ENCODE data around the gene GART. TPM values are rescaled to one million over a fixed set of nuclear protein-coding genes. Genes with fewer than 3 reads are reported as not detected.
"Not testable (repeated sequence)": the region's sequence is repeated elsewhere in the genome, so short reads cannot be mapped to it uniquely, and the experiment has no call there.

GART gene
- total RNA-seq, 2 donors from 2014 or later = 40.0 to 44.8 TPM

DNA sequence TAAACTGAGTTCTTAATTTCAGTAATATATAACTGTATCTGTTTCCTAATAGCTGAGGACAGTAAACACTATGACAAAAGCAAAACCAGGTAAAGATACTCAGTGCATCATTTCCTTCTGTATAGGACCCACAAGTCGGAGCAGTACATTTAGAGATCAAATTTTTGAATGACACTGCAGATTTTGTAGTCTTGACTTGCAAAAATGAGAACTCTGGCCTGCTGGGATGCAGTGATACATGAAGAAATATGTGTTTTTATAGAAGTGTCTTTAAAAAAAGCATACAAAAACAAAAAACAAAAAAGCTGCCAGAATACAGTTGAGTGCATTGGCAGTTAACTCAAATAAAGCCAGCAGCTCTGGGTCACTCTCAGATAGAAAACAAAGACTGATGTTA lies 19.0 kb downstream of the GART start:
- Mint-ChIP-seq H3K4me1 (peaks cover 2% of the 10 kb centered on the region), H3K4me3 (no peak overlapping the region), H3K27ac (no peak overlapping the region), H3K36me3 (ENCODE audit: low read depth) (peaks cover 2% of the 10 kb centered on the region), H3K27me3 (no peaks in the 10 kb centered on the region)
- ATAC-seq (no peak), DNase-seq (no peak)
- H3K9me3 ChIP-seq (ENCODE audit: control insufficient read depth, low read length, poor library complexity, severe bottlenecking) = no peaks in the 10 kb centered on the region

DNA sequence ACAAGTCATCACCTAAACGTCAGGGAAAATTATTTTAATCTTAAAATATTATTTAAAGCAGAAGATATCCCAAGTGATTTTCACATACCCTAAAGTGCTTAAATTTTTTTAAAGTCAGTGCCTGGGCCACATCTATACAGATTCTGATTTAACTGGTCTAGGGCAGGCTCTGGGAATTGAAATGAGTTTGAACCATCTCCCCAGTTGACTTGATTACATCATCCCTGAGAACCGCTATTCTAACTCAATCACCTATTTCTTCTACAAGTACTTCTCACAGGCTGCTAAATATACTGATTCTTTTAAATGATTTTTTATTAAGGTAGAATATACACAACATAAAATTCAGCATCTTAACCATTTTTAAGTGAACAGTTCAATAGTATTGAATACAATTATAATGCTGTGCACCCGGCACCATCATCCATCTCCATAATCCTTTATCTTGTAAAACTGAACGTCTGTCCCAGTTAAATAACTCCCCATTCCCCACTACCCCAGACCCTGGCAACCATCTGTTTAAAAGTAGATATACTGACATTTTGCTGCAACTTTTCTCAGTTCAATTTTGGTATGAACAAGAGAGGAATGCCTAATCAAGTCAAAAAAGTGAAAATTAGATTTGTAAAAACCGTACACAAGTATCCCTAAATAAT lies 19.5 kb downstream of the GART start:
- Mint-ChIP-seq H3K4me1 (peaks cover 2% of the 10 kb centered on the region), H3K36me3 (ENCODE audit: low read depth) (peaks cover 2% of the 10 kb centered on the region), H3K27me3 (no peaks in the 10 kb centered on the region), H3K4me3 (no peak overlapping the region), H3K27ac (no peak overlapping the region)
- DNase-seq (no peak), ATAC-seq (no peak)
- H3K9me3 ChIP-seq (ENCODE audit: control insufficient read depth, low read length, poor library complexity, severe bottlenecking) = no peaks in the 10 kb centered on the region

GRCh38 chr21:33518899-33519298 lies 23.0 kb downstream of the GART start:
- no peaks in the 10 kb centered on the region for H3K27me3 Mint-ChIP-seq
- DNase-seq (no peak), ATAC-seq (no peak)
- H3K4me1 Mint-ChIP-seq = peaks cover 10% of the 10 kb centered on the region
- no peak overlapping the region for H3K27ac Mint-ChIP-seq
- no peak overlapping the region for H3K4me3 Mint-ChIP-seq
- H3K9me3 ChIP-seq (ENCODE audit: control insufficient read depth, low read length, poor library complexity, severe bottlenecking) = no peaks in the 10 kb centered on the region
- peaks cover 17% of the 10 kb centered on the region for H3K36me3 Mint-ChIP-seq (ENCODE audit: low read depth)

- Mint-ChIP-seq H3K36me3 (ENCODE audit: low read depth) (peaks cover 19% of the 10 kb centered on the region), H3K27me3 (no peaks in the 10 kb centered on the region), H3K4me1 (peaks cover 10% of the 10 kb centered on the region), H3K27ac (peak overlapping the region; percentile 83), H3K4me3 (no peak overlapping the region)
- no peak for DNase-seq
- ATAC-seq = no peak
- H3K9me3 ChIP-seq (ENCODE audit: control insufficient read depth, low read length, poor library complexity, severe bottlenecking) = no peaks in the 10 kb centered on the region
Observed at GRCh38 chr21:33514229-33514628, 27.7 kb downstream of the GART start.

- ATAC-seq (no peak), DNase-seq (no peak)
- Mint-ChIP-seq H3K36me3 (ENCODE audit: low read depth) (peaks cover 19% of the 10 kb centered on the region), H3K4me3 (no peak overlapping the region), H3K4me1 (peaks cover 10% of the 10 kb centered on the region), H3K27me3 (no peaks in the 10 kb centered on the region), H3K27ac (no peak overlapping the region)
- H3K9me3 ChIP-seq (ENCODE audit: control insufficient read depth, low read length, poor library complexity, severe bottlenecking) = no peaks in the 10 kb centered on the region
Observed at GRCh38 chr21:33512481-33512880, 29.4 kb downstream of the GART start.

GRCh38 chr21:33511639-33512038 lies 30.3 kb downstream of the GART start:
- no peak for DNase-seq
- peaks cover 18% of the 10 kb centered on the region for H3K36me3 Mint-ChIP-seq (ENCODE audit: low read depth)
- H3K27me3 Mint-ChIP-seq = no peaks in the 10 kb centered on the region
- no peaks in the 10 kb centered on the region for H3K9me3 ChIP-seq (ENCODE audit: control insufficient read depth, low read length, poor library complexity, severe bottlenecking)
- H3K27ac Mint-ChIP-seq = no peak overlapping the region
- H3K4me3 Mint-ChIP-seq = no peak overlapping the region
- no peak for ATAC-seq
- peaks cover 10% of the 10 kb centered on the region for H3K4me1 Mint-ChIP-seq

- H3K9me3 ChIP-seq (ENCODE audit: control insufficient read depth, low read length, poor library complexity, severe bottlenecking) = no peaks in the 10 kb centered on the region
- H3K27ac Mint-ChIP-seq = no peak overlapping the region
- no peak for ATAC-seq
- no peak for DNase-seq
- no peaks in the 10 kb centered on the region for H3K27me3 Mint-ChIP-seq
- peaks cover 13% of the 10 kb centered on the region for H3K36me3 Mint-ChIP-seq (ENCODE audit: low read depth)
- H3K4me1 Mint-ChIP-seq = peaks cover 8% of the 10 kb centered on the region
- no peak overlapping the region for H3K4me3 Mint-ChIP-seq
Observed at GRCh38 chr21:33510826-33511225, 31.1 kb downstream of the GART start.

DNA sequence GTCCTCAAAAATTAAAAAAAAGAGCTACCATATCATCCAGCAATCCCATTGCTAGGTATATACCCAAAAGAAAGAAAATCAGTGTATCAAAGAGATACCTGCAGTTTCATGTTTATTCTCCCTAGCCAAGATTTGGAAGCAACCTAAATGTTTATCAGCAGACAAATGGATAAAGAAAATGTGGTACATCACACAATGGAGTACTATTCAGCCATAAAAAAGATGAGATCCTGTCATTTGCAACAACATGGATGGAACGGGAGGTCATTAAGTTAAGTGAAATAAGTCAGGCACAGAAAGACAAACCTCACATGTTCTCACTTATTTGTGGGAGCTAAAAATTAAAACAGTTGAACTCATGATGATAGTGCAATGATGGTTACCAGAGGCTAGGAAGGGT lies 34.9 kb downstream of the GART start:
- ATAC-seq; H3K36me3 Mint-ChIP-seq (ENCODE audit: low read depth); H3K9me3 ChIP-seq (ENCODE audit: control insufficient read depth, low read length, poor library complexity, severe bottlenecking); H3K4me1 Mint-ChIP-seq; DNase-seq; H3K27ac Mint-ChIP-seq; H3K27me3 Mint-ChIP-seq; H3K4me3 Mint-ChIP-seq: not testable (repeated sequence)

- no peak overlapping the region for H3K4me3 Mint-ChIP-seq
- H3K36me3 Mint-ChIP-seq (ENCODE audit: low read depth) = peaks cover 6% of the 10 kb centered on the region
- no peak overlapping the region for H3K27ac Mint-ChIP-seq
- ATAC-seq (no peak), DNase-seq (no peak)
- no peaks in the 10 kb centered on the region for H3K27me3 Mint-ChIP-seq
- no peaks in the 10 kb centered on the region for H3K9me3 ChIP-seq (ENCODE audit: control insufficient read depth, low read length, poor library complexity, severe bottlenecking)
- H3K4me1 Mint-ChIP-seq = no peaks in the 10 kb centered on the region
Observed at GRCh38 chr21:33505833-33506232, 36.1 kb downstream of the GART start.

DNA sequence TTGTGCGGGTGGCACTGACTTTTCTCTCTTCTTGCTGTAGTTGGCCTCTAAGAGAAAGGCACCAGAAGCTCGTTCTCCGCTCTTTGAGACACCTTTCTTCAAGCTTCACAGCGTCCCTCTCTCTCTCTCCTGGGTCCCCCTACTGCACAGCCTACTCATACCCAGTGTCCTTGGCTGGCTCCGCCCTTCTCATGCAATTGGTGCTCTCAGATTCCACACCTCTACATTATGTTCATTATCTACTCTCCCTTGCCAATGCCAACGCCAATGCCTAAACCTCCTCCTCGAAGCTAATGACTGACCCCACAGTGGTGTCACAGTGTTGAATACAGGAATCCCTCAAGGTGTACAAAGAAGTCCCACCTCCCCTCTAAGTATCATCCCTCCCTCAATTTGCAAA lies 45.6 kb downstream of the GART start:
- Mint-ChIP-seq H3K4me3 (no peak overlapping the region), H3K27ac (no peak overlapping the region), H3K4me1 (peaks cover 6% of the 10 kb centered on the region), H3K27me3 (peaks cover 6% of the 10 kb centered on the region), H3K36me3 (ENCODE audit: low read depth) (peaks cover 3% of the 10 kb centered on the region)
- no peak for ATAC-seq
- no peak for DNase-seq
- no peaks in the 10 kb centered on the region for H3K9me3 ChIP-seq (ENCODE audit: control insufficient read depth, low read length, poor library complexity, severe bottlenecking)

GRCh38 chr21:33495743-33496142 lies 46.2 kb downstream of the GART start:
- Mint-ChIP-seq H3K4me1 (peaks cover 8% of the 10 kb centered on the region), H3K36me3 (ENCODE audit: low read depth) (peaks cover 3% of the 10 kb centered on the region), H3K27me3 (peaks cover 6% of the 10 kb centered on the region), H3K27ac (no peak overlapping the region), H3K4me3 (no peak overlapping the region)
- ATAC-seq = no peak
- no peaks in the 10 kb centered on the region for H3K9me3 ChIP-seq (ENCODE audit: control insufficient read depth, low read length, poor library complexity, severe bottlenecking)
- DNase-seq = no peak

DNA sequence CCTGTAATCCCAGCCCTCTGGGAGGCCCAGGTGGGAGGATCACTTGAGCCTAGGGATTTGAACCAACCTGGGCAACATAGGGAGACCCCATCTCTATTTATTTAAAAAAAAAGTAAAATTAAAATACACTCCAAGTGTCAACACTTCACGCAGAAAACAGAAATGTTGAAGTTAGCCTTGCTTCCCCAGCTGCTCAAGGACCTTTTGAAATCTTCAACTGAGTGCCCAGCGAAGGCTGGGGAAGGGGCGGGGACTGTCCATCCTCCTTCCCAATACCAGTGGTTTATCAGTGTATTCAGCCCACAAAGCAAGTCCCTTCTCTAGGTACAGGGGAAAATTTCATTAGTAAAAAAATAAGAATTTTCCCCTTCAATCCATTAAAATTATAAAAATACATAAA lies 48.2 kb downstream of the GART start:
- H3K4me3 Mint-ChIP-seq = no peak overlapping the region
- peaks cover 8% of the 10 kb centered on the region for H3K4me1 Mint-ChIP-seq
- ATAC-seq = no peak

DNA sequence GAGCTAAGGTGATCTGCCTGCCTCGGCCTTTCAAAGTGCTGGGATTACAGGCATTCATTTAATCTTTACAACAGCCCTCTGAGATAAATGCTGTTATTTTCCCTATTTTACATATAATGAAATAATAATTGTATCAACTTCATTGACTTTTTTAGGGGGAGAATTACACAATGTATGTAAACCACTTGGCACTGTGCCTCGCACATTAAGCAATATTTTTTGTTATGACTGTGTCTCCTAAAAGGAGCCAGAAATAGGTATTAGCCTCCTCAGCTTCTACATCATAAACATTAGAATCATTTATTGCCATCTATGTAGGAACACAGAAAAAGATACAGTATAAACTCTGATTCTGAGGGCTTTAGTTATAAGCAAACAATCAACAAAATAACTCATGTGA lies 49.3 kb downstream of the GART start:
- H3K9me3 ChIP-seq (ENCODE audit: control insufficient read depth, low read length, poor library complexity, severe bottlenecking) = no peaks in the 10 kb centered on the region
- peaks cover 8% of the 10 kb centered on the region for H3K4me1 Mint-ChIP-seq
- peak overlapping the region; percentile 93 for H3K27ac Mint-ChIP-seq
- ATAC-seq (no peak), DNase-seq (no peak)
- H3K4me3 Mint-ChIP-seq = peak overlapping the region; percentile 69
- peaks cover 3% of the 10 kb centered on the region for H3K36me3 Mint-ChIP-seq (ENCODE audit: low read depth)
- peaks cover 6% of the 10 kb centered on the region for H3K27me3 Mint-ChIP-seq

More for the DNA sequence above, 48.2 kb downstream of the GART start:
- peaks cover 6% of the 10 kb centered on the region for H3K27me3 Mint-ChIP-seq
- no peak overlapping the region for H3K27ac Mint-ChIP-seq
- no peaks in the 10 kb centered on the region for H3K9me3 ChIP-seq (ENCODE audit: control insufficient read depth, low read length, poor library complexity, severe bottlenecking)
- no peak for DNase-seq
- peaks cover 3% of the 10 kb centered on the region for H3K36me3 Mint-ChIP-seq (ENCODE audit: low read depth)

GRCh38 chr21:33491373-33492102 lies 50.4 kb downstream of the GART start, which contains the start of gene DNAJC28:
TSS of gene DNAJC28 (minus strand) at chr21:33491716. CDS start at chr21:33489393, 2,323 bp downstream.
- Mint-ChIP-seq H3K27me3 (peaks cover 6% of the 10 kb centered on the region), H3K36me3 (ENCODE audit: low read depth) (peaks cover 3% of the 10 kb centered on the region), H3K4me1 (peaks cover 8% of the 10 kb centered on the region), H3K4me3 (peak within 1 kb of the TSS; percentile 95), H3K27ac (peak within 1 kb of the TSS; percentile 93)
- no peaks in the 10 kb centered on the region for H3K9me3 ChIP-seq (ENCODE audit: control insufficient read depth, low read length, poor library complexity, severe bottlenecking)
- ATAC-seq = peak; percentile 98
- peak; percentile 86 to 90 (median 89) for DNase-seq

Data from T-helper 17 cell (primary cell).